ENCODE results near the gene ZNF423. TPM values are rescaled to one million over a fixed set of nuclear protein-coding genes. Genes with fewer than 3 reads are reported as not detected.

Gene ZNF423
- polyA plus RNA-seq, 1 of the 3 experiments (the other 2 are of a cell fraction): 1.2 TPM

GRCh38 chr16:49835161-49835777 is 20.6 kb downstream of the ZNF423 start (continued):
- TF ChIP-seq, protein P1, sequence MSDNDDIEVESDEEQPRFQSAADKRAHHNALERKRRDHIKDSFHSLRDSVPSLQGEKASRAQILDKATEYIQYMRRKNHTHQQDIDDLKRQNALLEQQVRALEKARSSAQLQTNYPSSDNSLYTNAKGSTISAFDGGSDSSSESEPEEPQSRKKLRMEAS (IDR thresholded peaks at IDR 0.05; ENCODE audit: low read depth): no peak
- no peak for TF ChIP-seq TCF12 (IDR thresholded peaks at IDR 0.05)

DNA sequence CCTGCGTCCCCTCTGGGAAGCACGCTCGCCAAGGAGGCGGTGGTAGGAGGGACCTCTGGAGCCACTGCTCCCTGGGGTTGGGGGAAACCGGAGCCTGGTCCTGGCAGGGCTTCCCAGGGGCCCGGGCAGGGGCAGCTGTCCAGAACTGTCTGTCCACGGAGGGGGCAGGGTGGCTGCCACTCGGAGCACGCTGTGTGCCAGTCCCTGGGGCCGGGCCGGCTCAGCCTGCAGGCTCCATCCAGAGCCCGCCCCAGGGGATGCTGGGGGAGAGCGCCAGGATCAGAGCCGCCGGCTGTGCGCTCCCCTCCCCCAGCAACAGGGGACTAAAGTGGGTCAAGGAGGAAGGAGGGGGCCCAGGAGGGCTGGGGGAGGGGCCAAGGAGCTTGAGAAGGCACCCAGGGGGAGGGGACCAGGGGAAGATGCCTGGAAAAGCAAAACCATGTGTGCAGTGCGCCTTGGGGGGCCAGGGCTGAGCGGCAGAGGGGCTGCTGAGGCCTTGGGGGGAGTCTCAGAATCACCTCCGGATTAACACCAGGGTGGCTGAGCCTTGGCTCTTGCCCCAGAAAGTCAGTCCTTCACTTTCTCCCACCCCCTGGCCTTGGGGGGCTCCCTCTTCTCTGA is 21.3 kb downstream of the ZNF423 start:
- 50% methylated on average over 10 of the region's 19 CpGs for WGBS (ENCODE audit: low lambda C conversion rate)
- peak; percentile 81 for DNase-seq
- no peaks in the 10 kb centered on the region for H4K20me1 ChIP-seq (ENCODE audit: insufficient read depth)

GRCh38 chr16:49833796-49834530 is 21.9 kb downstream of the ZNF423 start:
- Histone ChIP-seq H3K4me2 (no peak overlapping the region), H3F3A (replicated peaks; ENCODE audit: insufficient read depth) (no peaks in the 10 kb centered on the region), H3K9me3 (no peaks in the 10 kb centered on the region), H2AFZ (ENCODE audit: low read depth) (no peak overlapping the region), H3K4me3 (ENCODE audit: low read depth in 2 of 2, low read length in 1 of 2) (no peak overlapping the region), H3K4me1 (ENCODE audit: control insufficient read depth in 1 of 2, insufficient read depth in 2 of 2, low read depth in 1 of 2, low read length in 1 of 2) (peaks cover 0 to 45% of the 10 kb centered on the region in 2 experiments; a peak in 2 of 4 replicates), H3K79me2 (ENCODE audit: insufficient read depth) (no peaks in the 10 kb centered on the region), H3K27ac (ENCODE audit: low read depth in 2 of 2, low read length in 1 of 2) (peak overlapping the region in 1 of 2 experiments; percentile 88; a peak in 1 of 4 replicates), H3K9me2 (no peaks in the 10 kb centered on the region), H3K9ac (no peak overlapping the region), H4K20me1 (ENCODE audit: insufficient read depth) (no peaks in the 10 kb centered on the region), H3K27me3 (ENCODE audit: insufficient read depth) (no peaks in the 10 kb centered on the region), H3K36me3 (replicated peaks in 1 of 2; ENCODE audit: control insufficient read depth in 1 of 2, insufficient read depth in 2 of 2, low read length in 1 of 2) (no peaks in the 10 kb centered on the region)
- ChIA-PET CTCF (interaction anchor here (0.7 to 1.9 kb wide), 3 partner anchors 23 to 226 kb away, joined by 3 to 11 read pairs (median 3); no protein-coding TSS in a partner anchor), POLR2A (no interaction called here)
- 71% methylated on average over 10 of the region's 13 CpGs for WGBS (ENCODE audit: low lambda C conversion rate)
- peak; percentile 45 for DNase-seq
- TF ChIP-seq TEAD4 (IDR thresholded peaks at IDR 0.05; ENCODE audit: borderline replicate concordance, insufficient read depth): no peak
- TF ChIP-seq GABPA (IDR thresholded peaks at IDR 0.05; ENCODE audit: low read depth): no peak
- TF ChIP-seq SMC3 (IDR thresholded peaks at IDR 0.05; ENCODE audit: low read depth, low read length): no peak
- no peak for TF ChIP-seq EP300 (IDR thresholded peaks at IDR 0.05; ENCODE audit: borderline replicate concordance in 1 of 2, low read depth in 1 of 2, low read length in 1 of 2)
- no peak for TF ChIP-seq GATA2 (CRISPR knock-in tag; IDR thresholded peaks at IDR 0.05)
- TF ChIP-seq NRF1 (IDR thresholded peaks at IDR 0.05; ENCODE audit: low read depth, low read length): no peak
- TF ChIP-seq, protein P2, sequence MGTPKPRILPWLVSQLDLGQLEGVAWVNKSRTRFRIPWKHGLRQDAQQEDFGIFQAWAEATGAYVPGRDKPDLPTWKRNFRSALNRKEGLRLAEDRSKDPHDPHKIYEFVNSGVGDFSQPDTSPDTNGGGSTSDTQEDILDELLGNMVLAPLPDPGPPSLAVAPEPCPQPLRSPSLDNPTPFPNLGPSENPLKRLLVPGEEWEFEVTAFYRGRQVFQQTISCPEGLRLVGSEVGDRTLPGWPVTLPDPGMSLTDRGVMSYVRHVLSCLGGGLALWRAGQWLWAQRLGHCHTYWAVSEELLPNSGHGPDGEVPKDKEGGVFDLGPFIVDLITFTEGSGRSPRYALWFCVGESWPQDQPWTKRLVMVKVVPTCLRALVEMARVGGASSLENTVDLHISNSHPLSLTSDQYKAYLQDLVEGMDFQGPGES (IDR thresholded peaks at IDR 0.05; ENCODE audit: low read depth, low read length): no peak
- no peak for TF ChIP-seq TAF1 (IDR thresholded peaks at IDR 0.05; ENCODE audit: borderline replicate concordance, low read depth, low read length)
- TF ChIP-seq, protein P3, sequence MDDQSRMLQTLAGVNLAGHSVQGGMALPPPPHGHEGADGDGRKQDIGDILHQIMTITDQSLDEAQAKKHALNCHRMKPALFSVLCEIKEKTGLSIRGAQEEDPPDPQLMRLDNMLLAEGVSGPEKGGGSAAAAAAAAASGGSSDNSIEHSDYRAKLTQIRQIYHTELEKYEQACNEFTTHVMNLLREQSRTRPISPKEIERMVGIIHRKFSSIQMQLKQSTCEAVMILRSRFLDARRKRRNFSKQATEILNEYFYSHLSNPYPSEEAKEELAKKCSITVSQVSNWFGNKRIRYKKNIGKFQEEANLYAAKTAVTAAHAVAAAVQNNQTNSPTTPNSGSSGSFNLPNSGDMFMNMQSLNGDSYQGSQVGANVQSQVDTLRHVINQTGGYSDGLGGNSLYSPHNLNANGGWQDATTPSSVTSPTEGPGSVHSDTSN (IDR thresholded peaks at IDR 0.05): no peak
- TF ChIP-seq CHD2 (IDR thresholded peaks at IDR 0.05; ENCODE audit: low read length, partially characterized antibody): no peak
- no peak for TF ChIP-seq RAD21 (IDR thresholded peaks at IDR 0.05; ENCODE audit: low read length)
- no peak for TF ChIP-seq CTCF (IDR thresholded peaks at IDR 0.05)
- no peak for TF ChIP-seq MXI1 (IDR thresholded peaks at IDR 0.05; ENCODE audit: low read depth, low read length)
- no peak for TF ChIP-seq EZH2phosphoT487 (IDR thresholded peaks at IDR 0.05; ENCODE audit: borderline replicate concordance, low read depth)

More for the DNA sequence above, 21.3 kb downstream of the ZNF423 start:
- Histone ChIP-seq H3K4me3 (ENCODE audit: low read depth in 2 of 2, low read length in 1 of 2) (no peak overlapping the region), H3F3A (replicated peaks; ENCODE audit: insufficient read depth) (no peaks in the 10 kb centered on the region), H2AFZ (ENCODE audit: low read depth) (no peak overlapping the region), H3K79me2 (ENCODE audit: insufficient read depth) (no peaks in the 10 kb centered on the region), H3K4me2 (no peak overlapping the region), H3K9ac (no peak overlapping the region), H3K4me1 (ENCODE audit: control insufficient read depth in 1 of 2, insufficient read depth in 2 of 2, low read depth in 1 of 2, low read length in 1 of 2) (peaks cover 0 to 49% of the 10 kb centered on the region in 2 experiments; a peak in 2 of 4 replicates), H3K27ac (ENCODE audit: low read depth in 2 of 2, low read length in 1 of 2) (peak overlapping the region in 1 of 2 experiments; percentile 88; a peak in 2 of 4 replicates), H3K36me3 (replicated peaks in 1 of 2; ENCODE audit: control insufficient read depth in 1 of 2, insufficient read depth in 2 of 2, low read length in 1 of 2) (no peaks in the 10 kb centered on the region), H3K9me2 (no peaks in the 10 kb centered on the region), H3K27me3 (ENCODE audit: insufficient read depth) (no peaks in the 10 kb centered on the region), H3K9me3 (no peaks in the 10 kb centered on the region)
- POLR2A ChIA-PET: no interaction called here
- CTCF ChIA-PET: interaction anchor here (0.7 to 1.9 kb wide), 3 partner anchors 23 to 226 kb away, joined by 3 to 11 read pairs (median 3); no protein-coding TSS in a partner anchor
- TF ChIP-seq GATA2 (CRISPR knock-in tag; IDR thresholded peaks at IDR 0.05) (peak; percentile 23; the same call in 1 of the 2 replicates), TAF1 (IDR thresholded peaks at IDR 0.05; ENCODE audit: borderline replicate concordance, low read depth, low read length) (no peak)
- TF ChIP-seq, protein P4, sequence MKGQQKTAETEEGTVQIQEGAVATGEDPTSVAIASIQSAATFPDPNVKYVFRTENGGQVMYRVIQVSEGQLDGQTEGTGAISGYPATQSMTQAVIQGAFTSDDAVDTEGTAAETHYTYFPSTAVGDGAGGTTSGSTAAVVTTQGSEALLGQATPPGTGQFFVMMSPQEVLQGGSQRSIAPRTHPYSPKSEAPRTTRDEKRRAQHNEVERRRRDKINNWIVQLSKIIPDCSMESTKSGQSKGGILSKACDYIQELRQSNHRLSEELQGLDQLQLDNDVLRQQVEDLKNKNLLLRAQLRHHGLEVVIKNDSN (IDR thresholded peaks at IDR 0.05; ENCODE audit: borderline replicate concordance, low read depth): no peak
